HFFc6 (cell line): ENCODE data around the gene ZIC1. TPM values are rescaled to one million over a fixed set of nuclear protein-coding genes. Genes with fewer than 3 reads are reported as not detected.

Source experiments
- DNase-seq: peaks from one replicate; pipeline ENCODE4 v3.0.0-alpha.2; 2018
- H3K27ac Mint-ChIP-seq: 2 replicates; pipeline ENCODE4 v1.8.0; 2020; ENCODE audit warnings: mild to moderate bottlenecking, mixed read lengths
- H3K27me3 Mint-ChIP-seq: 2 replicates; pipeline ENCODE4 v1.8.0; 2021; ENCODE audit warnings: mild to moderate bottlenecking, moderate library complexity, mixed read lengths; ENCODE audit not compliant: insufficient read depth
- H3K36me3 Mint-ChIP-seq: 2 replicates; pipeline ENCODE4 v1.8.0; 2021; ENCODE audit warnings: low read depth, mixed read lengths
- H3K4me1 Mint-ChIP-seq: 2 replicates; pipeline ENCODE4 v1.8.0; 2020; ENCODE audit warnings: low read depth, mixed read lengths
- H3K4me3 Mint-ChIP-seq: 2 replicates; pipeline ENCODE4 v1.8.0; 2020; ENCODE audit warnings: mild to moderate bottlenecking, moderate library complexity, mixed read lengths
- H3K9me3 Mint-ChIP-seq: 2 replicates; pipeline ENCODE4 v1.8.0; 2020; ENCODE audit warnings: mild to moderate bottlenecking, mixed read lengths
- total RNA-seq, 6 experiments: library from RNA; stranded (reverse); fragmentation: NEBNext Ultra II Directional; extraction: Animal tissue kit (Norgen Biotek cat#: 25700); gene quantifications; 2 replicates in 1 of 6; 3 replicates in 5 of 6; pipeline ENCODE4 v1.2.3, GENCODE V29; 2021
- TF ChIP-seq, protein P1 (sequence below): fragments of 200-600 bp; sonication (generic); IDR thresholded peaks from 2 replicates; pipeline ENCODE4 v1.5.0; 2021; ENCODE audit warnings: antibody characterized with exemption, mild to moderate bottlenecking

Gene ZIC1
- total RNA-seq, 6 experiments from 2014 or later = 0.43 to 1.0 (median 0.57) TPM

DNA sequence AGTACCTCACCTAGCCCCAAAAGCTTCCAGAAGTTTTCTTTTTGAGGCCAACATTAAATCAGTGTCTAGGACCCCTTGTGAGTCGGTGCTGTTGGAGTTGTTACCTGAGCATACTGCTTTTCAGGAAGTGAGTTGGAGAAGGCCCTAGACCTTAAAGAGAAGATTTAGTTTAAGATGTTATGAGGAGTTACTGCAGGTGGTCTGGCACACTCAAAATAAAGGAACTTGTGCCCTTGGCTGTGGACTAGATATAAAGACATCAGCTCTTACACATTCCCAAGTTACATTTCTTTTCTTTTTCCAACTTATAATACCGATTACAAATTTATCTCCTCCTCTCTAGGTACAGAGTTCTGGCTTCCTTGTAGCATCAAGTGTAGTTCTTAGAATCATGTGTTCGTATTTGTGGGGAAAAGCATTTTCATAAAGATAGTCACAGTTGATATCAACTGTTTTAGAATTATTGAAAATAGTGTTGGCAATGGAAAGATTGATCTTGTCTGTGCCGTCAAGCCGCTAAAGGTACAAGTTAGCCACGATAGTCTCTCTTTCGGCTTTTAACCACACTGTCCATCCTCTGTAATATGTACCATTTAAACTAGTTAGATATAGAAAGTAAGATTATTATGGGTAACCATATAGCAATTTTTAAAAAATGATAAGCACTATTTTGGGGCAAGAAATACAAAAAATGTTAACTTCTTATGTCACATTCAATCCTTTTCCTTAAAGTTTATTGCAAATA, 8.6 kb downstream of the ZIC1 start:
- H3K9me3 Mint-ChIP-seq = peaks cover 3% of the 10 kb centered on the region; the same call in 1 of the 2 replicates
- TF ChIP-seq, protein P1, sequence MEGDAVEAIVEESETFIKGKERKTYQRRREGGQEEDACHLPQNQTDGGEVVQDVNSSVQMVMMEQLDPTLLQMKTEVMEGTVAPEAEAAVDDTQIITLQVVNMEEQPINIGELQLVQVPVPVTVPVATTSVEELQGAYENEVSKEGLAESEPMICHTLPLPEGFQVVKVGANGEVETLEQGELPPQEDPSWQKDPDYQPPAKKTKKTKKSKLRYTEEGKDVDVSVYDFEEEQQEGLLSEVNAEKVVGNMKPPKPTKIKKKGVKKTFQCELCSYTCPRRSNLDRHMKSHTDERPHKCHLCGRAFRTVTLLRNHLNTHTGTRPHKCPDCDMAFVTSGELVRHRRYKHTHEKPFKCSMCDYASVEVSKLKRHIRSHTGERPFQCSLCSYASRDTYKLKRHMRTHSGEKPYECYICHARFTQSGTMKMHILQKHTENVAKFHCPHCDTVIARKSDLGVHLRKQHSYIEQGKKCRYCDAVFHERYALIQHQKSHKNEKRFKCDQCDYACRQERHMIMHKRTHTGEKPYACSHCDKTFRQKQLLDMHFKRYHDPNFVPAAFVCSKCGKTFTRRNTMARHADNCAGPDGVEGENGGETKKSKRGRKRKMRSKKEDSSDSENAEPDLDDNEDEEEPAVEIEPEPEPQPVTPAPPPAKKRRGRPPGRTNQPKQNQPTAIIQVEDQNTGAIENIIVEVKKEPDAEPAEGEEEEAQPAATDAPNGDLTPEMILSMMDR = no peak
- H3K36me3 Mint-ChIP-seq = peaks cover 5% of the 10 kb centered on the region; the same call in 1 of the 2 replicates
- no peak overlapping the region for H3K27ac Mint-ChIP-seq
- H3K4me1 Mint-ChIP-seq = peaks cover 26% of the 10 kb centered on the region; the same call in 1 of the 2 replicates
- no peak for DNase-seq
- no peak overlapping the region for H3K4me3 Mint-ChIP-seq
- peaks cover 40% of the 10 kb centered on the region for H3K27me3 Mint-ChIP-seq

DNA sequence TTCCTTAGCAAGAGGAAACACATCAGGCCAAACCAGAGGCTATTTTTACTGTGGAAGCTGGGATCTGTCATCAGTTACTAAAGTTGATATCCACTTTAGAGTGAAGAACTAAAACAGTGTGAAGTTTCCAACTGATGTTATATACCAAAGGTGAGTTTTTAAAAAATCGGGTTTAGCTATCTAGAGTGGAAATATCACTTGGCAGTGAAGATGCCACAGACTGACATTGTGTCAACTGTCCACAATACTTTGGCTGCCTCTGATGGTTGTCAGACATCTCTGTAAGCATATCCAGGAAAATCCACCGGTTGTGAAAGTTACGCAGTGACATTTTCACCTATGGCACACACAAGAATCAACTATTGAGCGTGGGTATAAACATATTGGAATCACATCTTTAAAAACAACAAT, 9.2 kb downstream of the ZIC1 start:
- H3K36me3 Mint-ChIP-seq = peaks cover 2% of the 10 kb centered on the region; the same call in 1 of the 2 replicates
- peak overlapping the region; percentile 76; the same call in 1 of the 2 replicates for H3K4me3 Mint-ChIP-seq
- no peak for DNase-seq
- TF ChIP-seq, protein P1 = no peak
- H3K27ac Mint-ChIP-seq = no peak overlapping the region
- H3K9me3 Mint-ChIP-seq = peaks cover 7% of the 10 kb centered on the region; the same call in 1 of the 2 replicates
- H3K27me3 Mint-ChIP-seq = peaks cover 39% of the 10 kb centered on the region
- H3K4me1 Mint-ChIP-seq = peaks cover 24% of the 10 kb centered on the region; the same call in 1 of the 2 replicates

GRCh38 chr3:147418808-147419701, 9.9 kb downstream of the ZIC1 start:
- no peaks in the 10 kb centered on the region; the same call in 1 of the 2 replicates for H3K36me3 Mint-ChIP-seq
- peak overlapping the region; percentile 76 for H3K4me3 Mint-ChIP-seq
- peaks cover 21% of the 10 kb centered on the region; the same call in 1 of the 2 replicates for H3K4me1 Mint-ChIP-seq
- no peak overlapping the region for H3K27ac Mint-ChIP-seq
- peaks cover 43% of the 10 kb centered on the region for H3K27me3 Mint-ChIP-seq
- H3K9me3 Mint-ChIP-seq = peaks cover 8% of the 10 kb centered on the region; the same call in 1 of the 2 replicates
- DNase-seq = no peak
- TF ChIP-seq, protein P1 = no peak

DNA sequence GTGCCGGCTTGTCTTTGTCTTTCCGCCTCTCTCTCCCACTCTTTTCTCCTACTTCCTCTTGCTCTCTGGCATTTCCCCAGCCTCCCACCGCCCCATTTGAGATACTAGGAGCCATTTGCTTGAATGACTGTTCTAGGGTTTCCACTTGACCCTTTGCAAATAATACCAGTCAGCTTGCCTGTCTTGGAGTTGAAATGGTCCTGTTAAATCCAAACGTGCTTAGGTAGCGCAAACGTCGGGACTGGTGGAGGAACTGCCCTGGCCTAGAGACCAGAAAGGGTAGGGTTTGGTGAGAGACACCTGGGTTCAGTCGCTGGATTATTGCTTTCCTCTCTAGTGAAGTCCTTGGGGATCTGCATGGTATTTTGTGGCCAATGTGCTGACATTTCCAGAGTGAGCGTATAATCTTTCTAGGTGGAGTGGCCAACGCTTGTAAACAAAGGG, 10.6 kb downstream of the ZIC1 start:
- H3K27ac Mint-ChIP-seq = no peak overlapping the region
- H3K4me3 Mint-ChIP-seq = peak overlapping the region; percentile 37; the same call in 1 of the 2 replicates
- H3K27me3 Mint-ChIP-seq = peaks cover 47% of the 10 kb centered on the region
- peaks cover 21% of the 10 kb centered on the region; the same call in 1 of the 2 replicates for H3K4me1 Mint-ChIP-seq
- peaks cover 8% of the 10 kb centered on the region; the same call in 1 of the 2 replicates for H3K9me3 Mint-ChIP-seq
- TF ChIP-seq, protein P1 = no peak
- no peak for DNase-seq
- no peaks in the 10 kb centered on the region; the same call in 1 of the 2 replicates for H3K36me3 Mint-ChIP-seq
